Measurements from ENCODE around the gene PTCH2.

- TF ChIP-seq CTCF (IDR thresholded peaks at IDR 0.05) (no peak), EP300 (IDR thresholded peaks at IDR 0.05; ENCODE audit: low read depth) (no peak)
Observed at GRCh38 chr1:44854970-44855369, 11.9 kb upstream of the PTCH2 start.

All from transverse colon (tissue), 3 donors.